Lung (tissue), 12 donors: ENCODE measurements around the gene ALS2. TPM values are rescaled to one million over a fixed set of nuclear protein-coding genes. Genes with fewer than 3 reads are reported as not detected.

Source experiments
- ATAC-seq: fragments of 200-7000 bp; cut with Tn5 transposase; one replicate; pipeline ENCODE4 v1.9.1; 2020; ENCODE audit warnings: moderate number of reproducible peaks; ENCODE audit not compliant: insufficient read depth, low FRiP score
- DNase-seq, 3 donors: peaks; one replicate each; pipeline ENCODE4 v3.0.0-alpha.2; 2013 to 2017
- H3K27ac ChIP-seq, 2 donors: one replicate each; pipeline ENCODE4 v1.5.1; 2013; ENCODE audit warnings: mild to moderate bottlenecking in 2 of 2, moderate library complexity in 2 of 2, control low read depth in 1 of 2, inconsistent platforms in 1 of 2, low read depth in 1 of 2, low read length in 1 of 2
- H3K27me3 ChIP-seq, 3 donors: one replicate each; pipeline ENCODE4 v1.5.1; 2013; ENCODE audit warnings: low read length in 2 of 3; ENCODE audit not compliant: control insufficient read depth in 3 of 3, insufficient read depth in 3 of 3
- H3K36me3 ChIP-seq, 4 donors: one replicate each; pipeline ENCODE4 v1.5.1; 2013; ENCODE audit warnings: low read length in 4 of 4, mild to moderate bottlenecking in 1 of 4, moderate library complexity in 1 of 4; ENCODE audit not compliant: control insufficient read depth in 4 of 4, insufficient read depth in 4 of 4
- H3K4me1 ChIP-seq, 5 donors: one replicate each; pipeline ENCODE4 v1.5.1; 2013; ENCODE audit warnings: low read length in 5 of 5, mild to moderate bottlenecking in 2 of 5, moderate library complexity in 1 of 5; ENCODE audit not compliant: control insufficient read depth in 5 of 5, insufficient read depth in 5 of 5
- H3K4me3 ChIP-seq: one replicate; pipeline ENCODE4 v1.5.1; 2013; ENCODE audit warnings: mild to moderate bottlenecking, control low read depth, moderate library complexity
- H3K9ac ChIP-seq, 2 donors: one replicate each; pipeline ENCODE4 v1.5.1; 2013; ENCODE audit warnings: low read length in 2 of 2, control low read depth in 1 of 2; ENCODE audit not compliant: insufficient read depth in 1 of 2
- H3K9me3 ChIP-seq, 4 donors: one replicate each; pipeline ENCODE4 v1.5.1; 2013; ENCODE audit warnings: low read length in 3 of 4, mild to moderate bottlenecking in 1 of 4, moderate library complexity in 1 of 4; ENCODE audit not compliant: control insufficient read depth in 4 of 4, insufficient read depth in 3 of 4
- CTCF ChIP-seq: IDR thresholded peaks from 2 replicates; pipeline ENCODE4 v1.5.1; 2012; ENCODE audit warnings: mild to moderate bottlenecking; ENCODE audit errors: control extremely low read depth, extremely low read depth
- WGBS, 2 donors: extraction: QIAGEN DNeasy Blood & Tissue Kit; methylation state at CpG; one replicate each; pipeline ENCODE4 v1.1.7; 2013; 5-methylcytosine and 5-hydroxymethylcytosine counted together
- polyA plus RNA-seq, 2 donors: library from polyadenylated mRNA; stranded (reverse); fragments of 200-250 nt; gene quantifications; one replicate each; pipeline ENCODE4 v1.2.1, GENCODE V29; 2013
- total RNA-seq, 2 donors: library from RNA; depleted of rRNA in 1 of 2; stranded (reverse); fragments of >200 nt in 1 of 2; gene quantifications; one replicate each; pipeline ENCODE4 v1.2.1, GENCODE V29; 2014 to 2021
- donor health status: control.
- donor health status: control.
- donor health status: Bipolar disorder and iron deficiency.
- donor health status: healthy.
- donor health status: DM: yes; HTN: yes; CAD: no.

The ALS2 gene
- total and polyA plus RNA-seq, 4 donors: 6.1 to 34.6 (median 15.3) TPM

- no peak overlapping the region for H3K27ac ChIP-seq
These were observed 81.3 kb downstream of the ALS2 start for GRCh38 chr2:201699416-201699815.

GRCh38 chr2:201698588-201699226 lies 82.0 kb downstream of the ALS2 start, which contains the start of gene MPP4:
Gene MPP4 (minus strand): TSS chr2:201698644. CDS start chr2:201693954, 4,690 bp downstream.
- Histone ChIP-seq H3K4me3 (no peak within 1 kb of the TSS), H3K9me3 (no peaks in the 10 kb centered on the region), H3K4me1 (peaks cover 0 to 8% (median 7%) of the 10 kb centered on the region in 5 donors), H3K9ac (no peak within 1 kb of the TSS), H3K27me3 (no peaks in the 10 kb centered on the region), H3K36me3 (peaks cover 2 to 11% (median 7%) of the 10 kb centered on the region in 4 donors), H3K27ac (peak within 1 kb of the TSS in 1 of 2 donors; percentile 40)
- DNase-seq (peak in 2 of 3 donors; percentile 1 to 7), ATAC-seq (no peak)
- no peak for TF ChIP-seq CTCF
- 49 to 66% methylated on average over 3 of the region's 3 CpGs for WGBS, 2 donors

More at GRCh38 chr2:201699416-201699815, 81.3 kb downstream of the ALS2 start:
- Histone ChIP-seq H3K4me3 (no peak overlapping the region), H3K36me3 (peaks cover 5 to 17% (median 12%) of the 10 kb centered on the region in 4 donors), H3K9ac (no peak overlapping the region), H3K27me3 (no peaks in the 10 kb centered on the region), H3K4me1 (peaks cover 0 to 8% (median 7%) of the 10 kb centered on the region in 5 donors), H3K9me3 (no peaks in the 10 kb centered on the region)
- no peak for ATAC-seq
- peak in 1 of 3 donors; percentile 3 for DNase-seq
- 80 to 86% methylated on average over 1 of the region's 1 CpG for WGBS, 2 donors
- TF ChIP-seq CTCF: no peak

- DNase-seq: no peak
- ATAC-seq: peak; percentile 37
- Histone ChIP-seq H3K36me3 (peaks cover 2 to 11% (median 7%) of the 10 kb centered on the region in 4 donors), H3K4me3 (no peak overlapping the region), H3K9ac (no peak overlapping the region), H3K27me3 (no peaks in the 10 kb centered on the region), H3K27ac (peak overlapping the region in 1 of 2 donors; percentile 40), H3K9me3 (no peaks in the 10 kb centered on the region), H3K4me1 (peaks cover 0 to 8% (median 7%) of the 10 kb centered on the region in 5 donors)
- TF ChIP-seq CTCF: no peak
- WGBS, 2 donors: 67 to 76% methylated on average over 2 of the region's 2 CpGs
These were observed 82.8 kb downstream of the ALS2 start for GRCh38 chr2:201697899-201698298.
